HFFc6 (cell line): ENCODE results near the gene SLC22A3. TPM values are rescaled to one million over a fixed set of nuclear protein-coding genes. Genes with fewer than 3 reads are reported as not detected.
"Not testable (repeated sequence)": the region's sequence is repeated elsewhere in the genome, so short reads cannot be mapped to it uniquely, and the experiment has no call there.

Experiments used
- DNase-seq: peaks from one replicate; pipeline ENCODE4 v3.0.0-alpha.2; 2018
- H3K27ac Mint-ChIP-seq: 2 replicates; pipeline ENCODE4 v1.8.0; 2020; ENCODE audit warnings: mild to moderate bottlenecking, mixed read lengths
- H3K27me3 Mint-ChIP-seq: 2 replicates; pipeline ENCODE4 v1.8.0; 2021; ENCODE audit warnings: mild to moderate bottlenecking, moderate library complexity, mixed read lengths; ENCODE audit not compliant: insufficient read depth
- H3K36me3 Mint-ChIP-seq: 2 replicates; pipeline ENCODE4 v1.8.0; 2021; ENCODE audit warnings: low read depth, mixed read lengths
- H3K4me1 Mint-ChIP-seq: 2 replicates; pipeline ENCODE4 v1.8.0; 2020; ENCODE audit warnings: low read depth, mixed read lengths
- H3K4me3 Mint-ChIP-seq: 2 replicates; pipeline ENCODE4 v1.8.0; 2020; ENCODE audit warnings: mild to moderate bottlenecking, moderate library complexity, mixed read lengths
- H3K9me3 Mint-ChIP-seq: 2 replicates; pipeline ENCODE4 v1.8.0; 2020; ENCODE audit warnings: mild to moderate bottlenecking, mixed read lengths
- CTCF ChIP-seq: fragments of 200-600 bp; sonication (generic); IDR thresholded peaks from 2 replicates; pipeline ENCODE4 v1.5.0; 2021; ENCODE audit warnings: antibody characterized with exemption, mild to moderate bottlenecking
- total RNA-seq, 6 experiments: library from RNA; stranded (reverse); fragmentation: NEBNext Ultra II Directional; extraction: Animal tissue kit (Norgen Biotek cat#: 25700); gene quantifications; 2 replicates in 1 of 6; 3 replicates in 5 of 6; pipeline ENCODE4 v1.2.3, GENCODE V29; 2021

SLC22A3 gene
- total RNA-seq, 6 experiments from 2014 or later, result not detected

GRCh38 chr6:160439751-160440150 lies 91.6 kb downstream of the SLC22A3 start:
- no peak overlapping the region for H3K27ac Mint-ChIP-seq
- H3K9me3 Mint-ChIP-seq, result no peaks in the 10 kb centered on the region
- no peak for DNase-seq
- no peaks in the 10 kb centered on the region for H3K36me3 Mint-ChIP-seq
- H3K4me1 Mint-ChIP-seq, result no peaks in the 10 kb centered on the region
- no peak overlapping the region for H3K4me3 Mint-ChIP-seq
- H3K27me3 Mint-ChIP-seq, result peaks cover 3% of the 10 kb centered on the region
- TF ChIP-seq CTCF, result no peak

- no peak for TF ChIP-seq CTCF
- DNase-seq, result no peak
- H3K9me3 Mint-ChIP-seq, result no peaks in the 10 kb centered on the region; the same call in 1 of the 2 replicates
- H3K36me3 Mint-ChIP-seq, result no peaks in the 10 kb centered on the region
- H3K27me3 Mint-ChIP-seq, result peaks cover 8% of the 10 kb centered on the region
- H3K27ac Mint-ChIP-seq, result no peak overlapping the region
- H3K4me1 Mint-ChIP-seq, result no peaks in the 10 kb centered on the region
- no peak overlapping the region for H3K4me3 Mint-ChIP-seq
These were observed 94.0 kb downstream of the SLC22A3 start for GRCh38 chr6:160442151-160442550.

- Mint-ChIP-seq H3K27me3 (peaks cover 15% of the 10 kb centered on the region), H3K36me3 (no peaks in the 10 kb centered on the region), H3K27ac (no peak overlapping the region), H3K4me1 (no peaks in the 10 kb centered on the region), H3K4me3 (no peak overlapping the region), H3K9me3 (no peaks in the 10 kb centered on the region; the same call in 1 of the 2 replicates)
- TF ChIP-seq CTCF, result no peak
- no peak for DNase-seq
These were observed 97.0 kb downstream of the SLC22A3 start for GRCh38 chr6:160445130-160445529.

GRCh38 chr6:160447350-160447749 lies 99.2 kb downstream of the SLC22A3 start:
- no peaks in the 10 kb centered on the region for H3K4me1 Mint-ChIP-seq
- no peak overlapping the region for H3K4me3 Mint-ChIP-seq
- H3K27ac Mint-ChIP-seq, result no peak overlapping the region
- H3K9me3 Mint-ChIP-seq, result no peaks in the 10 kb centered on the region; the same call in 1 of the 2 replicates
- DNase-seq, result no peak
- no peaks in the 10 kb centered on the region for H3K36me3 Mint-ChIP-seq
- H3K27me3 Mint-ChIP-seq, result peaks cover 15% of the 10 kb centered on the region
- no peak for TF ChIP-seq CTCF

- H3K27ac Mint-ChIP-seq, DNase-seq, H3K4me3 Mint-ChIP-seq, H3K4me1 Mint-ChIP-seq, H3K36me3 Mint-ChIP-seq, H3K9me3 Mint-ChIP-seq: not testable (repeated sequence)
- H3K27me3 Mint-ChIP-seq, result peaks cover 12% of the 10 kb centered on the region
These were observed 101.6 kb downstream of the SLC22A3 start for GRCh38 chr6:160449787-160450186.

GRCh38 chr6:160450849-160451248 lies 102.7 kb downstream of the SLC22A3 start:
- no peak for TF ChIP-seq CTCF
- H3K36me3 Mint-ChIP-seq, result no peaks in the 10 kb centered on the region
- H3K27me3 Mint-ChIP-seq, result peaks cover 11% of the 10 kb centered on the region
- no peaks in the 10 kb centered on the region for H3K4me1 Mint-ChIP-seq
- H3K4me3 Mint-ChIP-seq, result no peak overlapping the region
- H3K27ac Mint-ChIP-seq, result no peak overlapping the region
- no peaks in the 10 kb centered on the region for H3K9me3 Mint-ChIP-seq
- DNase-seq, result no peak
